SK-N-SH treated with all-trans-retinoic acid at 6 μM for 48 hours (cell line): Measurements from ENCODE around the gene RPL36A.

Source experiments
- ATAC-seq: fragments of 200-7000 bp; cut with Tn5 transposase; 3 replicates; pipeline ENCODE4 v1.9.1; 2020; ENCODE audit warnings: mild to moderate bottlenecking, moderate library complexity
- ARNTL ChIP-seq: fragments of 450-650 bp; formaldehyde crosslinking; IDR thresholded peaks from 2 replicates; pipeline ENCODE4 v1.5.0; 2020; ENCODE audit warnings: low read depth, mild to moderate bottlenecking, moderate library complexity, borderline replicate concordance
- BACH2 ChIP-seq: fragments of 250-450 bp; sonication (Bioruptor Pico); IDR thresholded peaks from 2 replicates; pipeline ENCODE4 v1.9.0; 2021; ENCODE audit warnings: mild to moderate bottlenecking, borderline replicate concordance
- CSDC2 ChIP-seq: fragments of 250-450 bp; sonication (Bioruptor Pico); IDR thresholded peaks from 2 replicates; pipeline ENCODE4 v1.5.0; 2020; ENCODE audit warnings: mild to moderate bottlenecking, moderate library complexity
- ESRRG ChIP-seq: fragments of 250-450 bp; sonication (Bioruptor Pico); IDR thresholded peaks from 2 replicates; pipeline ENCODE4 v1.6.1; 2021; ENCODE audit warnings: mild to moderate bottlenecking
- GLIS3 ChIP-seq: fragments of 250-450 bp; sonication (Bioruptor Pico); IDR thresholded peaks from 2 replicates; pipeline ENCODE4 v1.5.0; 2020; ENCODE audit warnings: mild to moderate bottlenecking, moderate library complexity
- OSR1 ChIP-seq: fragments of 250-450 bp; sonication (Bioruptor Pico); IDR thresholded peaks from 2 replicates; pipeline ENCODE4 v1.8.0; 2022; ENCODE audit warnings: moderate library complexity, mild to moderate bottlenecking, inconsistent platforms
- RARB ChIP-seq: fragments of 250-450 bp; sonication (Bioruptor Pico); IDR thresholded peaks from 2 replicates; pipeline ENCODE4 v1.8.0; 2021; ENCODE audit warnings: mild to moderate bottlenecking, moderate library complexity
- SNAI2 ChIP-seq: fragments of 250-450 bp; sonication (Bioruptor Pico); IDR thresholded peaks from 2 replicates; pipeline ENCODE4 v1.5.0; 2020; ENCODE audit warnings: mild to moderate bottlenecking, moderate library complexity
- TCF4 ChIP-seq: fragments of 250-450 bp; sonication (Bioruptor Pico); IDR thresholded peaks from 2 replicates; pipeline ENCODE4 v1.8.0; 2021; ENCODE audit warnings: mild to moderate bottlenecking, moderate library complexity, borderline replicate concordance
- TOX ChIP-seq: fragments of 250-450 bp; sonication (Bioruptor Pico); IDR thresholded peaks from 2 replicates; pipeline ENCODE4 v1.8.0; 2021; ENCODE audit warnings: mild to moderate bottlenecking, moderate library complexity, borderline replicate concordance
- ZC3H10 ChIP-seq: fragments of 250-450 bp; sonication (Bioruptor Pico); IDR thresholded peaks from 2 replicates; pipeline ENCODE4 v1.5.1; 2021; ENCODE audit warnings: mild to moderate bottlenecking, moderate library complexity
- ZFP3 ChIP-seq: fragments of 250-450 bp; sonication (Bioruptor Pico); IDR thresholded peaks from 2 replicates; pipeline ENCODE4 v1.5.0; 2020; ENCODE audit warnings: mild to moderate bottlenecking, moderate library complexity
- ZFP30 ChIP-seq: fragments of 450-650 bp; formaldehyde crosslinking; IDR thresholded peaks from 2 replicates; pipeline ENCODE4 v1.5.0; 2022; ENCODE audit warnings: mild to moderate bottlenecking, moderate library complexity
- ZNF565 ChIP-seq: fragments of 450-650 bp; formaldehyde crosslinking; conservative IDR thresholded peaks from 2 replicates; pipeline ENCODE4 v1.5.0; 2020; ENCODE audit warnings: low read depth, mild to moderate bottlenecking, moderate library complexity
- ZNF70 ChIP-seq: fragments of 450-650 bp; formaldehyde crosslinking; IDR thresholded peaks from 2 replicates; pipeline ENCODE4 v1.5.0; 2020; ENCODE audit warnings: mild to moderate bottlenecking, moderate library complexity
- ZNF8 ChIP-seq: fragments of 450-650 bp; formaldehyde crosslinking; IDR thresholded peaks from 2 replicates; pipeline ENCODE4 v1.5.0; 2020; ENCODE audit warnings: mild to moderate bottlenecking, moderate library complexity
- TF ChIP-seq, protein P1 (sequence below): fragments of 250-450 bp; sonication (Bioruptor Pico); IDR thresholded peaks from 2 replicates; pipeline ENCODE4 v1.5.0; 2020; ENCODE audit warnings: mild to moderate bottlenecking, moderate library complexity
- TF ChIP-seq, protein P2 (sequence below): fragments of 250-450 bp; sonication (Bioruptor Pico); IDR thresholded peaks from 2 replicates; pipeline ENCODE4 v1.8.0; 2020; ENCODE audit warnings: mild to moderate bottlenecking, moderate library complexity, borderline replicate concordance
- TF ChIP-seq, protein P3 (sequence below): fragments of 250-450 bp; sonication (Bioruptor Pico); IDR thresholded peaks from 2 replicates; pipeline ENCODE4 v1.5.1; 2020; ENCODE audit warnings: low read depth, mild to moderate bottlenecking, moderate library complexity
- TF ChIP-seq, protein P4 (sequence below): fragments of 250-450 bp; sonication (Bioruptor Pico); IDR thresholded peaks from 2 replicates; pipeline ENCODE4 v1.5.1; 2021; ENCODE audit warnings: mild to moderate bottlenecking, moderate library complexity

RPL36A gene

DNA sequence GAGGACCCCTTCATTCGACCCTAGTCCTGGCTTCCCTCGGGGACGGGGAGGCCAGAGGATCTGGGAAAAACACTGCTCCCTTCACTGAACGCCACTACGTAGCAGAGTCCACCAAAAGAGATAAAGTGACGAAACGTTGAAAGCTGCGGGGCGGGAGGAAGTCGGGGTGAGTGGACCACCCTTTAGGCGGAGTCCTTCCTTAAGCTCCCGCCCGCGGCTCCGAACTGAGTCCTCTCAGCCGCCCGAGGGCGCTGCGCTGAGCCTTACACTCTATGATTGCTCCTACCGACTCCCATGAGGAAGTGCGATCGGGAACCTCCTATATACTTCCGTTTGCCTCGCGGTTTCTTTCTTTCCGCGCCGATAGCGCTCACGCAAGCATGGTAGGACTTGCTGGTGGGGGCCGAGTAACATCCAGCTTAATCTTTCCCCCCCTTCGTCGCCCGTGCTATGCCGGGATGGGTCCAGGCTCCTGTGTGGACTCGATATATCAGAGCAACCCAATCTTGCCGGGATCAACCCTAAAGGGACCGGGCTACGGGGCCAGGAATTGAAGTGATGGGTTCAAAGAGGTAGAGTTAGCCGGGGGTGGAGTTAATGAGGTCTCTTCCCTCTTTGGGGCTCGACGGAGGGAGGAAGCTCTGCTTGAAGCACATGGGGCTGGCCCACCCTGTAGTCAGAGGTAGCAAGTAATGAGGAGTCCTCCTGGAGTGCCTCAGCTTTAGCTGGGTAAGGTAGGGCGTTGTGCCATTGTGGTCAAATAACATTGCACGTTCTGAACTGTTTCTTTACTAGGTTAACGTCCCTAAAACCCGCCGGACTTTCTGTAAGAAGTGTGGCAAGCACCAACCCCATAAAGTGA, at the start of gene RPL36A:
Gene RPL36A, plus strand, starts transcription at position 348 of the 862 bp plus-strand sequence. Its CDS starts 33 bp downstream, at position 381.
- TF ChIP-seq CSDC2 (CRISPR knock-in tag): no peak
- TF ChIP-seq ZFP3 (CRISPR knock-in tag): 0 out of 2 replicates have a peak, but pooled peaks have one; percentile 16
- TF ChIP-seq ZNF70 (CRISPR knock-in tag): no peak
- TF ChIP-seq ZNF565 (CRISPR knock-in tag): no peak
- TF ChIP-seq OSR1 (CRISPR knock-in tag): no peak
- peak; percentile 10; the same call in 1 of the 2 replicates for TF ChIP-seq GLIS3 (CRISPR knock-in tag)
- TF ChIP-seq, protein P1, sequence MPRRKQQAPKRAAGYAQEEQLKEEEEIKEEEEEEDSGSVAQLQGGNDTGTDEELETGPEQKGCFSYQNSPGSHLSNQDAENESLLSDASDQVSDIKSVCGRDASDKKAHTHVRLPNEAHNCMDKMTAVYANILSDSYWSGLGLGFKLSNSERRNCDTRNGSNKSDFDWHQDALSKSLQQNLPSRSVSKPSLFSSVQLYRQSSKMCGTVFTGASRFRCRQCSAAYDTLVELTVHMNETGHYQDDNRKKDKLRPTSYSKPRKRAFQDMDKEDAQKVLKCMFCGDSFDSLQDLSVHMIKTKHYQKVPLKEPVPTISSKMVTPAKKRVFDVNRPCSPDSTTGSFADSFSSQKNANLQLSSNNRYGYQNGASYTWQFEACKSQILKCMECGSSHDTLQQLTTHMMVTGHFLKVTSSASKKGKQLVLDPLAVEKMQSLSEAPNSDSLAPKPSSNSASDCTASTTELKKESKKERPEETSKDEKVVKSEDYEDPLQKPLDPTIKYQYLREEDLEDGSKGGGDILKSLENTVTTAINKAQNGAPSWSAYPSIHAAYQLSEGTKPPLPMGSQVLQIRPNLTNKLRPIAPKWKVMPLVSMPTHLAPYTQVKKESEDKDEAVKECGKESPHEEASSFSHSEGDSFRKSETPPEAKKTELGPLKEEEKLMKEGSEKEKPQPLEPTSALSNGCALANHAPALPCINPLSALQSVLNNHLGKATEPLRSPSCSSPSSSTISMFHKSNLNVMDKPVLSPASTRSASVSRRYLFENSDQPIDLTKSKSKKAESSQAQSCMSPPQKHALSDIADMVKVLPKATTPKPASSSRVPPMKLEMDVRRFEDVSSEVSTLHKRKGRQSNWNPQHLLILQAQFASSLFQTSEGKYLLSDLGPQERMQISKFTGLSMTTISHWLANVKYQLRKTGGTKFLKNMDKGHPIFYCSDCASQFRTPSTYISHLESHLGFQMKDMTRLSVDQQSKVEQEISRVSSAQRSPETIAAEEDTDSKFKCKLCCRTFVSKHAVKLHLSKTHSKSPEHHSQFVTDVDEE: 0 out of 2 replicates have a peak, but pooled peaks have one; percentile 18
- TF ChIP-seq, protein P2, sequence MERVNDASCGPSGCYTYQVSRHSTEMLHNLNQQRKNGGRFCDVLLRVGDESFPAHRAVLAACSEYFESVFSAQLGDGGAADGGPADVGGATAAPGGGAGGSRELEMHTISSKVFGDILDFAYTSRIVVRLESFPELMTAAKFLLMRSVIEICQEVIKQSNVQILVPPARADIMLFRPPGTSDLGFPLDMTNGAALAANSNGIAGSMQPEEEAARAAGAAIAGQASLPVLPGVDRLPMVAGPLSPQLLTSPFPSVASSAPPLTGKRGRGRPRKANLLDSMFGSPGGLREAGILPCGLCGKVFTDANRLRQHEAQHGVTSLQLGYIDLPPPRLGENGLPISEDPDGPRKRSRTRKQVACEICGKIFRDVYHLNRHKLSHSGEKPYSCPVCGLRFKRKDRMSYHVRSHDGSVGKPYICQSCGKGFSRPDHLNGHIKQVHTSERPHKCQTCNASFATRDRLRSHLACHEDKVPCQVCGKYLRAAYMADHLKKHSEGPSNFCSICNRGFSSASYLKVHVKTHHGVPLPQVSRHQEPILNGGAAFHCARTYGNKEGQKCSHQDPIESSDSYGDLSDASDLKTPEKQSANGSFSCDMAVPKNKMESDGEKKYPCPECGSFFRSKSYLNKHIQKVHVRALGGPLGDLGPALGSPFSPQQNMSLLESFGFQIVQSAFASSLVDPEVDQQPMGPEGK (CRISPR knock-in tag): peak; percentile 45; the same call in 1 of the 2 replicates
- TF ChIP-seq ZNF8 (CRISPR knock-in tag): no peak
- TF ChIP-seq ZFP30 (CRISPR knock-in tag): 0 out of 2 replicates have a peak, but pooled peaks have one; percentile 22
- TF ChIP-seq RARB: peak; percentile 42; the same call in 1 of the 2 replicates
- peak; percentile 100 for ATAC-seq

DNA sequence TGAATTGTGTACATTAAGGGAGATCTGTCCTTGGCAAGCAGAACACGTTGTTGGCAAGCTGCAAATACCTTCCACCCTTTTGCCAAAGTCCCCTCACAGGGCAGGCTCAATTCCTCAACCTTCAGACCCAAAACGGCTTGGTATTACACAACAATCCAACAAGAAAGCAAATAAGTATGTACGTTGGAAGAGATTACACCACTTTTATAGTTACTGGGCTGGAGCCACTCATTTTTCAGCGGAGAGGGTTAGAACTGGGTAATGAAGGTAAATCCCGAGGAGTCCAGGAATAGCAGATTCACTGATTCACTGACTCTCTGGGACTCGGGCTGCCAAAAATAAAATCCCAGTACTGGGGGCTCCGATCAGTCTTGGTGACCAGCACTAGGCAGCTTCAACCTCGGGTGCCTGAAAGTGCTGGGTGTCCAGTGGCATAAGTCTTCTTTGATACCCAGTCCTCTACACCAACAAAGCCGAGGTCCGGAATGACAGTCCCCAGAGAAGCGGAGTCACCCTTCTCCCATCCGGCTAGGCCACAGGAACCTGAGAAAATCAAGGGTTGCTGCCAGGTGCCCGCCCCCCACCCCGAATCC, 42.9 kb upstream of the RPL36A start:
- ATAC-seq: peak; percentile 58

DNA sequence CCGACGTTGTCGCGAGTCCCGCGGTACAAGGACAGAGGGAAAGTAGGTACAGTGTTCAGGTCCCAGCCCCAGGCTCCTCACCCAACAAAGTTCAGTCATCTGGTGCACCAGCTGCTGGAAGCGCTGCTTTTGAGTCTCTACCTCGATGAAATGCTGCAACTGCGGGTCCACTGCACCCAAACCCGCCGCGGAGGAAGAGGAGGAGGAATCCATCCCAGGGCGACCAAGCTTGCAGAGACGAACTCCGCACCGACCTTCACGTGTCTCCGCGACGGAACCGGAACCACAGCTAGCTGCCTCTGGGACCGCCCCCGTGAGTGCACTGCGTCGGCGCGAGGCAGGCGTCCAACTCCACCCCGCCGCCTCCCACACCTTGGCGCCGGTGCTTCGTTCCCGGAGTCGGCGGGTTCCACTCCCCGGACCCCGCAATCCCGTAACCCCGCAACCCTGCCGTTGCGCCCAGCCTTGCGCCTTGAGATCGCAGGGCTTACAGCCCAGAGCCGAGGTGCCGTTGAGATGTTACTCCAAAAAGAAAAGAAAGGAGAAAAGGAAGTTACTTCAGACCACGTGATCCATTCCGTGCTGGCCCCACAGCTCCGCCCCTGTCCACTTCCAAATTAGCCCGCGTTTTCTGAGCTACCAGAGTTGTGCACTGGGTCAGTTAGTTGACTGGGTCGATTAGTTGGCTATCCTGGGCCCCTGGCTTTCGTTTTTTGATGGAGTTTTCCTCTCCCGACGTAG, 42.2 kb upstream of the RPL36A start, which contains the start of gene TIMM8A:
Gene TIMM8A, minus strand, starts transcription at position 291 of the 741 bp plus-strand sequence. Its CDS starts 78 bp downstream, at position 213.
- peak; percentile 95 for ATAC-seq
- TF ChIP-seq, protein P3, sequence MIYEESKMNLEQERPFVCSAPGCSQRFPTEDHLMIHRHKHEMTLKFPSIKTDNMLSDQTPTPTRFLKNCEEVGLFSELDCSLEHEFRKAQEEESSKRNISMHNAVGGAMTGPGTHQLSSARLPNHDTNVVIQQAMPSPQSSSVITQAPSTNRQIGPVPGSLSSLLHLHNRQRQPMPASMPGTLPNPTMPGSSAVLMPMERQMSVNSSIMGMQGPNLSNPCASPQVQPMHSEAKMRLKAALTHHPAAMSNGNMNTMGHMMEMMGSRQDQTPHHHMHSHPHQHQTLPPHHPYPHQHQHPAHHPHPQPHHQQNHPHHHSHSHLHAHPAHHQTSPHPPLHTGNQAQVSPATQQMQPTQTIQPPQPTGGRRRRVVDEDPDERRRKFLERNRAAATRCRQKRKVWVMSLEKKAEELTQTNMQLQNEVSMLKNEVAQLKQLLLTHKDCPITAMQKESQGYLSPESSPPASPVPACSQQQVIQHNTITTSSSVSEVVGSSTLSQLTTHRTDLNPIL (CRISPR knock-in tag): no peak
- TF ChIP-seq OSR1 (CRISPR knock-in tag): no peak
- TF ChIP-seq, protein P4, sequence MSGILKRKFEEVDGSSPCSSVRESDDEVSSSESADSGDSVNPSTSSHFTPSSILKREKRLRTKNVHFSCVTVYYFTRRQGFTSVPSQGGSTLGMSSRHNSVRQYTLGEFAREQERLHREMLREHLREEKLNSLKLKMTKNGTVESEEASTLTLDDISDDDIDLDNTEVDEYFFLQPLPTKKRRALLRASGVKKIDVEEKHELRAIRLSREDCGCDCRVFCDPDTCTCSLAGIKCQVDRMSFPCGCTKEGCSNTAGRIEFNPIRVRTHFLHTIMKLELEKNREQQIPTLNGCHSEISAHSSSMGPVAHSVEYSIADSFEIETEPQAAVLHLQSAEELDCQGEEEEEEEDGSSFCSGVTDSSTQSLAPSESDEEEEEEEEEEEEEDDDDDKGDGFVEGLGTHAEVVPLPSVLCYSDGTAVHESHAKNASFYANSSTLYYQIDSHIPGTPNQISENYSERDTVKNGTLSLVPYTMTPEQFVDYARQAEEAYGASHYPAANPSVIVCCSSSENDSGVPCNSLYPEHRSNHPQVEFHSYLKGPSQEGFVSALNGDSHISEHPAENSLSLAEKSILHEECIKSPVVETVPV (CRISPR knock-in tag): no peak
- no peak for TF ChIP-seq ARNTL
- TF ChIP-seq, protein P2 (CRISPR knock-in tag): no peak
- TF ChIP-seq, protein P1: no peak
- TF ChIP-seq TCF4 (CRISPR knock-in tag): no peak
- TF ChIP-seq BACH2 (CRISPR knock-in tag): no peak
- TF ChIP-seq ESRRG (CRISPR knock-in tag): no peak
- no peak for TF ChIP-seq ZFP30 (CRISPR knock-in tag)
- no peak for TF ChIP-seq ZNF70 (CRISPR knock-in tag)

More for the DNA sequence above, 42.9 kb upstream of the RPL36A start:
- no peak for TF ChIP-seq ZNF8 (CRISPR knock-in tag)
- TF ChIP-seq ZNF565 (CRISPR knock-in tag): no peak
- TF ChIP-seq SNAI2 (CRISPR knock-in tag): no peak
- TF ChIP-seq ARNTL: no peak
- no peak for TF ChIP-seq ZFP3 (CRISPR knock-in tag)
- no peak for TF ChIP-seq TOX (CRISPR knock-in tag)
- TF ChIP-seq, protein P3 (CRISPR knock-in tag): no peak
- TF ChIP-seq RARB: no peak
- no peak for TF ChIP-seq ZC3H10 (CRISPR knock-in tag)
- no peak for TF ChIP-seq ZFP30 (CRISPR knock-in tag)
- TF ChIP-seq, all 23 proteins: peak for 0
